Activated CD4-positive, alpha-beta T cell treated with anti-CD3 and anti-CD28 coated beads, Interleukin-2, amount 50 U/mL, for 1 hour (primary cell): ENCODE data around the gene GPSM3.

Experiments
- DNase-seq: peaks from one replicate; pipeline ENCODE4 v3.0.0-alpha.2; 2020

Gene GPSM3

DNA sequence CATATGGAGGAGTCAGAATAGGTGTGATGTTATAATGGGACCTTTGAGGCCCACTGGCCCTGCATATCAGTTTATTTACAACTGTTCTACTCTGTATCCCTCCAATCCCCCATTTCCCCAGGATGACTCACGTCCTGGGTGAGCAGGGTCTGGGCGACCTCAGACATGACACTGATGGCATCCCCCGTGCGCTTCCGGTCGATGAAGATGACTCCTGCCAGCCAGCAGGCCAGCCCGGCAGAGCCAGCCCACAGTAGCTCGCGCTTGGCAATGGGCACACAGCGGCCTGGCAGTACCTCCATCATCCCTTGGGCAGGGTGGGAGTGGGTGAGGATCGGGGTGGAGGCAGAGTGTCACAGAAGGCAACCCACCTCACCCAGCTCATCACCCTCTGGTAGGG, 22.1 kb downstream of the GPSM3 start:
- no peak for DNase-seq

DNA sequence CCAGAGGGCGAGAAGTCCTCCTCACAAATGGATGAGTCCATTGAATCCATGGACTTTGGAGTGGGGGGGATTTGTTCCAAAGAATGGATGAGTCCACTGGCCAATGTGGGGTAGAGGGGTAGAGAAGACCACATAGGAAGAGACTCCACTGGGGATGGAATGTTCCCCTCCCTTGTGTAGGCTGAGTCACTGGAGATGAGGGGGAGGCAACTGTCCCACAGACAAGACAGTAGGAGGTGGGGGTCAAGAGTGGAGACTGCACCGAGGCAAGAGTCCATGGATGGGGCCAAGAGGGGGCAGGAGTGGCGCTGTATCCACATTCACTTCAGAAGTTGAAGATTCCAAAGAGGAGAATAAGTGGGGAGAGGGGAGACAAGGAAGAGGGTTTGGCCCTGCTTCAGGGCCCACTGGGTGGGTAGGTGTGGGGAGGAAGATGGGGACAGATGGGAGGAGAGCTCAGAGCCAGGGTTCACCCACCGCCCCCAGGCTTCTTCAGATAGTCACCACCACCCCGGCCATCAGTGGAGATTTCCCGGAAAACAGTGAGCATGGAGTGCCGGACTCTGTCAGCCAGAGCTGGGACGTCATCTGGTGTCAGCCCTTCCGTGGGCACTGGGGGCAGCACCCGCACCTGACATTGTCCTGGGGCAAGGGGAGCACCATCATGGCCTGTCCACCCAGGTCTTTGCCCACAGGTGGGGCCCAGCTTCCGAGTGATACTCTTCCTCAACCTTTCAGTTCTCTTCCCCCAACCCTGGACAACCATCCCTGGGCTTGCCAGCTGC, 23.4 kb downstream of the GPSM3 start:
- DNase-seq, result no peak

DNA sequence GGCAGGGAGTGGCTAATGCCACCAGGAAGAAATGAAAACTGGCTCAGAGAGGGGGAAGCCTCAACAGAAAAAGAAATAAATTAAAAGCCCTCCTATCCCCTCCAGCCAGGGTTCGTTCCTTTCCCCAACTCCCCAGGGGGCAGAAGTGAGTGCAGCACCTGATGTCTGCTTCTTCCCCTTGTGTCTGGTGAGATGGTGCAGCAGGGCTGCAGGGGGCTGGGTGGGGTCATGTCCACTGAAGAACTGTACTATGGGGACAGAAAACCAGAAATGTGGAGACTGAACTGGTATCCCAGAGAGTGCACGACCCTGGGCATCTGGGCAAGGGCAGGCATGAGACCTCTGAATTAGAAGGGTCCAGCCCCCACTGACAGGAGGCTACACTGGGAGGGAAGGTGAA, 24.1 kb downstream of the GPSM3 start:
- no peak for DNase-seq

DNA sequence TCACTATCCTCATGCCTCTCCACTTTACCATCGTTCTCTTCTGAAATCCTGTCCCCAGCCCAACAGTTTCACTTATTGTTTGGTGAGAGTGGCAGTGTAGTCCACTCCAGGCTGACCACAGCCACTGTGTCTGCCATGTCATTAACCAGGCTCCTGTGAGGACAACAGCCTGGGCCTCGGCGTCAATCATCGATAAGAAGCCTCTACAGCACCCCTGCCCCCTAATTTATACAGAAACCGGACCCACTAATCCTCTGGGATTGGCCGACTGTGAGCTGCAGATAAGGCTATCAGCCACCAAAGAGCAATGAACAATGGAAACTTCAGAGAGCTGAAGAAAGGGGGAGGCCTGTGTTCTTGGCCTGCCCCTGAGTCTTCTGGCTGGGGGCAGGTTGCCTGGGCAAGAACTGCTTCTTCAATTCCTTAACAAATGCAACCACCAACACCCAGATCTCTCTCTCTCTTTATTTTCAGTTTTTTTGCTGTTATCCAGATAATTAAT, 24.6 kb downstream of the GPSM3 start:
- DNase-seq, result no peak

DNA sequence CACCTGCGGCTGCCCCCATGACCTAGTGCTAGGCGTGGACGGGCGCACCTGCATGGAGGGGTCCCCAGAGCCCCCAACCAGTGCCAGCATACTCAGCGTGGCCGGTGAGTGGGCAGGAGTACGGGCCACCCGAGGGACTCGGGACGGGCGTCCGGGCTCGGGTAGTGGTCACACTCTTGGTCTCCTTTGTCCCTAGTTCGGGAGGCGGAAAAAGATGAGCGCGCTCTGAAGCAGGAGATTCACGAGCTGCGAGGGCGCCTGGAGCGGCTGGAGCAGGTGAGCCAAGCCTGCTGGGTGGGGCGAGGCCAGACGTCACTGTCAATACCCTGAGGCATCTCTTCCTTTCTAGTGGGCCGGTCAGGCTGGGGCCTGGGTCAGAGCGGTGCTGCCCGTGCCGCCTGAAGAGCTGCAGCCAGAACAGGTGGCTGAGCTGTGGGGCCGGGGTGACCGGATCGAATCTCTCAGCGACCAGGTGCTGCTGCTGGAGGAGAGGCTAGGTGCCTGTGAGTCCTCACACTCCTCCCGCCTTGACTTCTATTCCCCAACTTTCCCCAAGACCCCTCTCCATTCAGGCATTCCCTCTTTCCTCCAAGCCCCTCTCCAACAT, 25.2 kb downstream of the GPSM3 start:
- DNase-seq, result no peak

DNA sequence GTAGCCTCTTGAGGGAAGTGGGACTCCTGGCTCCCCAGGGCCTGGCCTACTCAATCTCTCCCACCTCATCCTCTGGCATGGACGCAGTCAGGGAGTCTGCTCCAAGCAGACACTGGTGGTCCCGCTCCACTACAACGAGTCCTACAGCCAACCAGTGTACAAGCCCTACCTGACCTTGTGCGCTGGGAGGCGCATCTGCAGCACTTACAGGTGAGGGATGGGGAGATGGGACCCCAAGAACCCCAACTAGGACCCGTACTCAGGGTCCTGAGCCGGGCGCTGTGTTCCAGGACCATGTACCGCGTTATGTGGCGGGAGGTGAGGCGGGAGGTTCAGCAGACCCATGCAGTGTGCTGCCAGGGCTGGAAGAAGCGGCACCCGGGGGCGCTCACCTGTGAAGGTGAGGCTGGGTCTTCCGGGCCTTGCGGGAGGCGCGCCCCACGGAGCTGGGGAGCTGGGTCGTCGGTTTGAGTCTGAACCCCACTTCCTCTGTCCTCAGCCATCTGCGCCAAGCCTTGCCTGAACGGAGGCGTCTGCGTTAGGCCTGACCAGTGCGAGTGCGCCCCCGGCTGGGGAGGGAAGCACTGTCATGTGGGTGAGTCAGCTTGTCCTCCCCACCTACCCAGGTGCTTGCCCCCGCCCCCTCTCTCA, 25.9 kb downstream of the GPSM3 start:
- DNase-seq, result no peak

DNA sequence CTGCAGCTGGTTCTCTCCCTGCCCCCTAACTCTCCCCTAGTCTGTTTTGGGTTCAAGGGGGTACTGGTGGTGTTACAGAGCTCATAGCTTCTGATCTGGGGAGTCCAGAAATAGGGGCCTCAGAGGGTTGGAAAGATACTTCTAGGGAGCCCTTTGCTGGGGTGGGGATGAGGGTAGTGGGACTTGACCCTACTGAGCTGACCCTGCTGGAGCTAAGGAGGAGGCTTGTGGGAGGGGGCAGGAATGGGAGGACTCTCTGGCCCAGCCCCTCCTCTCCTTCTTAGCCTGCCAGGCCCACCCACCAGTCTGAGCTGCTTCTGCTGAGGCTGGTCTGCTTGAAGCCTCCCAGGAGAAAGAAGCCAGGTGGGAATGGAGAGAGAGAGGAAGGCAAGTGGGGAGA, 28.1 kb downstream of the GPSM3 start, which contains the start of gene EGFL8:
Gene EGFL8 (plus strand): TSS at position 301 of the 400 bp plus-strand sequence. CDS start 1,571 bp downstream, outside the sequence.
- DNase-seq, result no peak

DNA sequence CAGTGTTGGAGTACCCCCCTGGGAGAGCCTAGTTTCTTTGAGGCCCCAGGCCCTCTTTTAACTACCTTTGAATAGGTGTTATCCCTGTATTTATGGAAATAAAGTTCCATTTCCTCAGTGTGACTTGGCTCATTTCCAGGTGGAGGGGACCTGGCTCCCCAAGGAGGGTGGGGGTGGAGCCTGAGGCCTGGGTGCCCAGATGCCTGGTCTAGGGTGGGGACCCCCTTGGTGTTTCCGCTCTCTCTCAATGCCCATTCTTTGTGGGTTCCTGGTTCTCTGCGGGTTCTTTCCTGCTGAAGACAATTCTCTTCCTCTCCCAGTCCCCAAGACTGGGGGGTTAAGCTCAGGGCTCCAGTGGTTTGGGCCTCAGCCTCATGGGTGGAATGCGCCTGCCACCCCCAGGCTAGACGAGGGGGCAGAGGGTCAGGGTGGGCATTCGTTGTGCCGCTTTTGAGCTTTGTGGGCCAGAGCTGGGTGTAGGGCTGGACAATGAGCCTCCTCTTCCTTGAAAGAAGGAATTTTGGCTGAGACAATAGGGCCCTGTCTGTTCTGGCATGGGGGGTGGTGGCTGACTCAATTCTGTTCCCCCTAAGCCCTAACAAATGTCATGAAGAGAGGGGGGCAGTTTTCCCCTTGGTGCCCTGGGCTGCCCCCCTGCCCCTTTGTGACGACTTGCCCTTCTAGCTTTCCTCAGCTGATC, 28.7 kb downstream of the GPSM3 start:
- DNase-seq, result no peak

DNA sequence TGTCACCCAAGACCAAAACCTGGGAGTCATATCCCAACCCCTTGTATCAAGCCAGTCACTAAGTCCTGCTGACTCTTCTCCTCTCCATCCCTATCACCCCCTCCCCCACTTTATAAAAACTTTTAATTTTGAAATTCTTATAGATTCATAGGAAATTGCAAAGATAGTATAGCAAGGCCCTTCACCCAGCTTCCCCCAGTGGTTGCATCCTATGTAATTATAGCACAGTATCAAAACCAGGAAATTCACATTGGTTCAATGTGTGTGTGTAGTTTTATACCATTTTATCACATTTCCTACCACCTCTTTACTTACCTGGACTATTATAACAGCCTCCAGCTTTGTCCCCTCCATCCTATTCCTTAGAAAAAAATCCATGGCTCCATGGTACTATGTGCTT, 34.4 kb downstream of the GPSM3 start:
- DNase-seq, result no peak

DNA sequence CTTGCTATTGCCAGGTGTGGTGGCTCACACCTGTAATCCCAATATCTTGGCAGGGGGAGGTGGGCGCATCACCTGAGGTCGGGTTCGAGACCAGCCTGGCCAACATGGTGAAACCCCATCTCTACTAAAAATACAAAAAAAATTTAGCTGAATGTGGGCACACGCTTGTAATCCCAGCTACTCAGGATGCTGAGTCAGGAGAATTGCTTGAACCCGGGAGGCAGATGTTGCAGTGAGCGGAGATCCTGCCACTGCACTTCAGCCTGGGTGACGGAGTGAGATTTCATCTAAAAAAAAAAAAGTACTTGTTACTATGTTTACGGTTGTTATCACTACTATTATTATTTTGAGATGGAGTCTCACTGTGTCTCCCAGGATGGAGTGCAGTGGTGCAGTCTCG, 35.6 kb downstream of the GPSM3 start:
- DNase-seq, result no peak

DNA sequence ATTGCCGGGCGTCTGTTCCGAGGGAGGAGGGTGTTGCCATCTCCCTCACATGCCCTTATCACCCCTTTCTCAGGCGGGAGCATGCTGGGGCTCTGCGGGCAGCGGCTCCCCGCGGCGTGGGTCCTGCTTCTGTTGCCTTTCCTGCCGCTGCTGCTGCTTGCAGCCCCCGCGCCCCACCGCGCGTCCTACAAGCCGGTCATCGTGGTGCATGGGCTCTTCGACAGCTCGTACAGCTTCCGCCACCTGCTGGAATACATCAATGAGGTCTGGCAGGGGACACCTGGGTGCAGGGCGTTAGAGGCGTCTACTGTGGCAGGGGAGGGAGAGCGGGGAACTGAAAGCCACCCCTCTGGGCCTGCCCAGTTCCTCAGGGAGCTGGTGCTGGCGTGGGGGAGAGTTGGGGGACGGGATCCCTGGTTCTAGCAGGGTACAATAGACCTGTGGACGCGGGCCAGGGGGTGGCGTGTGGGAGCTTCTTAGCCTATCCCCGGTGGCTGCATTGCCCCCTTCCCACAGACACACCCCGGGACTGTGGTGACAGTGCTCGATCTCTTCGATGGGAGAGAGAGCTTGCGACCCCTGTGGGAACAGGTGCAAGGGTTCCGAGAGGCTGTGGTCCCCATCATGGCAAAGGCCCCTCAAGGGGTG, 37.8 kb downstream of the GPSM3 start:
- peak; percentile 60 for DNase-seq

DNA sequence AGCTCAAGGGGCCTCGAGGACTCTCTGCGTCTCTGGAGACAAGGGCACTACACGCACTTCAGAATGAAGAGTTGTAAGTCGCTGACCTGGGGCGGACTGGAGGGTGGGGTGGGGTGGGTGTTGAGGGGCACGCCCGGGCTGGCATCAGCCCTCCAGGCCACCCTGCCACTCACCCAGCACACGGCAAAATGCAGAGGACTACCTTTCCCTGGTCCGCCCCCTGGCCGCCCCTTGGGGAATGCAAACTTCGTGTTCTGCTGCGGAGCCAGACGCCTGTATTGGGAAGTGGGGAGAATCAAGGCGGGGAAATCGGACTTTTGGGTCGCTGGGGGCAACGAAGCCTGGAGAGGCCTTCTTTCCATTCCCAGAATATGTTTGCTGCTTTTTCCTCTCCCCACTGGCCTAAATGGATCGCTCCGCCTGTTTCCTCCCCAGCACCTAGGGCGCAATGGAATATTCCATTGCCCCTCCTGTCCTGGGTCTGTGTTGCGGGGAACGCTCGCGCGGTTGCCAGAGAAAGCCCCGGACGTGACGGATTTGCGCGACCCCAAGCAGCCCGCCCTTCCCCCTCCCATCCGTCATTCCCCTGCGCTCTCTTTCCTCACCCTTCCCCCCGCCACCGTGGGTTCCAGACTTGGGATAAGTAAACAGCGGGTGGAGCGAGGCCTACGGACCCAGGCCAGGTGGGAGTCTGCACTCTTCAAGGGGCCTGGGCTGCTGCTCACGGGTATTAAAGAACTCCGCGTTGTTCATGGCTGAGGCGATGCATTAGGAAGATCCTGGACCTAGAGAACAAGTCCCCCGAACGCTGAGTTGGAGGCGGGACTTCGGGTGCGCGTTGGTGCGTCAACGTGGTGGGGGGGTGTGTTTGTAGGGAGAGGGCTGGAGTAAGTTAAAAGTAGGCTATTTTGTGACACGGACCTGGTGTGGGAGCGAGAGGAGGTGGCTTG, 38.6 kb downstream of the GPSM3 start, which contains the start of gene PPT2:
Gene PPT2 (plus strand): TSS at position 578 of the 950 bp plus-strand sequence. CDS start 454 bp downstream, outside the sequence.
- DNase-seq, result peak; percentile 64

DNA sequence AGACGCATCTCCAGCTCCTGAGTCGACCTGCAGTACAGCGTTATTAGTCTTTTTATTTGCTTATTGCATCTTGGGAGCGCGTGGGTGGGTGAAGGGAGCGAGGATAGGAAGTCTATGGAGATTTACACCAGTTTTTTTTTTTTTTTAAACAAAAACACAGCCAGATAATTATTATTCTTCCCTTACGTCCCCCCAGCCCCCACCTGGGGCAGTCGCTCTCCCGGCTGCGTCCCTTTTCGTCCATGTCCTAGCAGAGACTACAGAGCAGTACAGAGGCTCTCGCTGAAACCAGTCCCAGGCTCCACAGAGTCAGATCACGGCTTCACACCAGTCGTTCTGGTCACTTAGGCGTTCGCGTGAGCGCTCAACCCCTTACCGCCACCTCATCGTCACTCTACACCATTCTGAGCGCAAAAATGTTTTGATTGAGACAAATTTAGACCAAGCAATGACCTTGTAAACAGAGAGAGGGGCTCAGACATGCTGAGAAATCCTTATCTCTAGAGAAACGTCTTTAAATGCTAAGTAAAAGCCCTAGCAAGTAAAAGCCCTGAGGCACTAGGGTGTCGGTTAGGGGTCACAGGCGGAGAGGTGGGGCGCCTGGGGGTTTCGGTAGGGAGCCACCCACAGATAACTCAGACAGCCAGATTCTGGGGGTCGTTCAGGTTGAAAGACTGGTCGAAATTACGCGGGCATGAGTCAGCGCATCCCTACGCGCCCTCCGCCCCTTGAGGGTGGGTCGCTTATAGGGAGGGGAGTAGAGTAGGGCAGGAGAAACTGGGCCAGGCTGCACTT, 39.5 kb downstream of the GPSM3 start:
- no peak for DNase-seq

DNA sequence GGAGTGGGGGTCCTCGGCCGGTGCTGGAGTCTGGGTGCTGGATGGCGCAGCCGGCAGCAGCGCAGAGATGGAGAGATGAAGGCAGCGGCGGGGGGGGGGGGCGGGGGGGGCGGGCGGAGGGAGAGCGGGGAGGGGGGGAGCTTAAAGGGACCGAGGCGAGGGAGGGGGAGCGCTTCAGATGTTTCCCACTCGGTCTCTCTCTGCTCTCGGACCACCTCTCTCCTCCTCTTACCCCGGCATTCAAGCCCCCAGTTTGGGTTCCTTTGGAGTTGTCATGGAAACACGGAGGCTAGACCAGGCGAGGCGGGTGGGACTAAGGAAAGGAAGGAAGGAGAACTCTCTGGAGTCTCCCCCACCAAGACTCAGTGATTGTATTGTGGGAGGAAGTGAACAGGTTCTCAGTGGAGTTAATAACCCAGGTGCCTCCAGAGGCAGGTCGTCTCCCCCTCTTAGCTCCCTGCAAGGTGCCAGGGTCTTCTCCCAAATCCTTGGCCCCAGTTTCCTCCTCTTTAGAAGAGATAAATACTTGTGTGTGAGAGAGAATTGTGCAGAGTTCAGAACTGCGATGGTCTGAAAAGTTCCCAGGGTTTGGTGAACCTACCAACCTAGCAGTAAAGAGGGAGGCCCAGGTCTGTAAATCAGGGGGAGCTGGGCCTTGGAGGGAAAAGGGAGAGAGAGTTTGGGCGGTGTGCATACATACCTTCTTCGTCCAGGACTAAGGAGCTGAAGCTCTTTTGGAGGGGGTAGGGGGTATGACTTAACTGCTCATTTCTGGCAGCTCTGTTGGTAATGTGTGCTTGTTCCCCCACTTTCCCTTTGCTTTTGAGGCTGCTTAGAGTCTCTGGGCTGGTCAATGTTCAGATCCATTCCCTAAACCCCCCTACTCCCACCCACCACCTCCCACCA, 40.3 kb downstream of the GPSM3 start, which contains the start of gene PRRT1:
Gene PRRT1 (minus strand): TSS at position 77 of the 906 bp plus-strand sequence. CDS start 112 bp downstream, outside the sequence.
- DNase-seq, result no peak

DNA sequence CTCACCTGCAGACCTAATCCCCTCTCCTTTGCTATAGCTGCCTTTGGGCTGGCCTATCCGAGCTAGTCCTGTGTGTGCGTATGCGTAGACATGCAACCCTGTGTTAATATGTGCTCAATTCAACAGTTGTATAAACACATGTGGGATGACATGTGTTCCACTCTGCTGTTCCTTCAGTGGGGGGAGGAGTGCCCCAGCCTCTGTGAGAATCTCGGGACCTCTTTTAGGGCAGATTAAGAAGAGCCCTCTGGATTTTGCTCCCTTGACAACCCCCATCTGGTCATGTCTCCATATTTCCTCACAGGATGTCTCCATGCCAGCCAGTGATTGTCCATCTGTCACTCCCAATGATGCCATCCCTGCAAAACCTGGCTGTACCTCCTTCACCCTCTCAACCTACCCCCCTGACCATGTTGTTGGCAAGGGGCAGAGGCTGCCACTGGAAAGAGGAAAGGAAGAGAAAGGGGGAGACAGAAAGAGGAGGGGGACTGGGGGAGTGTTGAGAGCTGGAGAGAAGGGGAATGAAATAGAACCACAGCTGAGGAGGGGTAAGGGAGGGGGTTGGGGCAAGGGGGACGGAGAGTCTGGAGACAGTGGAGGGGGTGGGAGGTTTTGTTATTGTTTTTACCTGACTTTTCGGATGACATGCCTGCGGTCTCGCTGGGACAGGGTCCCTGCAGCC, 41.1 kb downstream of the GPSM3 start:
- DNase-seq, result no peak

DNA sequence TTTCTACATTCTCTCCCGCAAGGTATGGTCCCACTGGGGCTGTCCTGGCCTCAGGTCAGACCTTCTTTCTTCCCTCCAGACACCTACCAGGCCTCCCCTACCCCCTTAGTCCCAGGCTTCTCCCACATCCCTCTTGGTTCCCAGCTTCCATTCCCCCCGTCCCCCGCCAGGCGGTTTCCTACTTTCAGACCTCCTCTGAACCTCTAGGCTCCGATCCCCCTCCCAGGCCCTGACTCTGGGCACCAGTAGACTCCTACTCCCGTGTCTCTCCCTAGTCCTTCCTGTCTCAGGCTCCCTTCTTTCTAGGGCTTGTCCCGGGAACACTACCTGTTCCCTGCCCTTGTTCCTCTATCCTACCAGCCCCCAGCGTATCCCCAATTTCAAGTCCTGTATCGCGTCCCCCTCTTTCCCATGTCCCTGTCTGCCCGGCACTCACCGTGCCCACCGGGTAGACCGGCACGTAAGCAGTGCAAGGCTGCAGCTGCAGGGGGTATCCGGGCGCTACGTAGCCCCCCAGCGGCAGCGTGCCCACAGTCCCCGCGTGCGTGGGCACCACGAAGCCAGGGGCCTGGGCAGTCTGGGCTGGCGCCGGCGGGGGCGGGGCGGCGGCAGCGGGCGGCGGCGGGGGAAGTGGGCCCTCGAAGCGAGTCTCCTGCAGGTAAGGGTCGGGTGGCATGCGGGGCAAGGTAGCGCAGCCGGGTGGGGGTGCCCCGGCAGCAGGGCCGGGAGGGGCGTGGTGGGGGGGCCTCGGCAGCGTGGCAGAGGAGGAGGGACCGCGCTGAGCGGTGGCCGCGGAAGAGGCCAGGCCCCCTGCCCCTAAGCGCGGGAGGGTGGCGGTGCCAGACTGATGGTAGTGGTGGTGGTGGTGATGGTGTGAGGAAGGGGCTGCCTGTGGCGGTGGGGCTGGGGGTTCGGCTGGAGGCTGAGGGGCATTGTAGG, 42.2 kb downstream of the GPSM3 start:
- no peak for DNase-seq

DNA sequence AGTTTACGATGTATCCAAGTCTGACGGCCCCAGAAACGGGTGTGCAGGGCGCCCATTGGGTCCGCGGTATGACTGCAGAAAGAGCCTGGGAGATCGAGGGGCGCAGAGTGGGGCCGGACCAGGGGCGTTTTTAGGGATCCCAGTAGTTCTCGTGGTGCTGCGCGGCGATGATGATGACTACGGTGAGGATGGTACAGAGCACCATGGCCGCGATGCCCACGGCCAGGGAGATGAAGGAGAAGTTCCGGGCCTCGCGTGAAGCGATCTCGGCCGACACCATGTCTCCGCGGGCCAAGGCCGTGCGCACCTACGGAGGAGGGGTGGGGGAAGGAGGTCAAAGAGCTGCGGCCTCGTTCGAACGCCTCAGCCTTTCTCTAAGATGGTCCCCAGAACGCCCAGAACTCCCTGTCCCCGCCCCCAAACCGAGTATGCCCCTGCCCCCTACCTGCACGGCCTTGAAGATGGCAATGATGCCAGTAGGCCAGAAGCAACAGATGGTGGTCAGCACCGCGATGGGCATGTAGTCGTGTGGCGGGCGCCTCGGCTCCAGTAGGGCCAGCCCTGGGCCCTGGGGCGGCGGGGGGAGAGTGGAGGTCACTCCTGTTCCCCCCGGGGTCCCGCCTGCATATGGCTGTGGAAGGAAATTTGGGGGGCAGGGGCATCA, 43.2 kb downstream of the GPSM3 start:
- no peak for DNase-seq
